Epithelial cell of proximal tubule (primary cell): Measurements from ENCODE around the gene KDM4B. TPM values are rescaled to one million over a fixed set of nuclear protein-coding genes. Genes with fewer than 3 reads are reported as not detected.

Experiments used
- DNase-seq: peaks from one replicate; pipeline ENCODE4 v3.0.0-alpha.2; 2011; ENCODE audit warnings: low read depth
- H3K4me3 ChIP-seq: 2 replicates; pipeline ENCODE4 v1.5.1; 2011; ENCODE audit warnings: low read depth, mild to moderate bottlenecking, low read length
- total RNA-seq: library from RNA; depleted of rRNA; stranded (reverse); fragments of >200 nt; gene quantifications from 2 replicates; pipeline ENCODE4 v1.2.3, GENCODE V29; 2015
- TF ChIP-seq, protein P1 (sequence below): conservative IDR thresholded peaks from 2 replicates; pipeline ENCODE4 v1.5.1; 2012; ENCODE audit warnings: low read depth, mild to moderate bottlenecking, low read length

KDM4B gene
- total RNA-seq, 1 donor from 2014 or later: 20.5 TPM

GRCh38 chr19:5106191-5106726 is 137.3 kb downstream of the KDM4B start:
- no peak for DNase-seq
- TF ChIP-seq, protein P1, sequence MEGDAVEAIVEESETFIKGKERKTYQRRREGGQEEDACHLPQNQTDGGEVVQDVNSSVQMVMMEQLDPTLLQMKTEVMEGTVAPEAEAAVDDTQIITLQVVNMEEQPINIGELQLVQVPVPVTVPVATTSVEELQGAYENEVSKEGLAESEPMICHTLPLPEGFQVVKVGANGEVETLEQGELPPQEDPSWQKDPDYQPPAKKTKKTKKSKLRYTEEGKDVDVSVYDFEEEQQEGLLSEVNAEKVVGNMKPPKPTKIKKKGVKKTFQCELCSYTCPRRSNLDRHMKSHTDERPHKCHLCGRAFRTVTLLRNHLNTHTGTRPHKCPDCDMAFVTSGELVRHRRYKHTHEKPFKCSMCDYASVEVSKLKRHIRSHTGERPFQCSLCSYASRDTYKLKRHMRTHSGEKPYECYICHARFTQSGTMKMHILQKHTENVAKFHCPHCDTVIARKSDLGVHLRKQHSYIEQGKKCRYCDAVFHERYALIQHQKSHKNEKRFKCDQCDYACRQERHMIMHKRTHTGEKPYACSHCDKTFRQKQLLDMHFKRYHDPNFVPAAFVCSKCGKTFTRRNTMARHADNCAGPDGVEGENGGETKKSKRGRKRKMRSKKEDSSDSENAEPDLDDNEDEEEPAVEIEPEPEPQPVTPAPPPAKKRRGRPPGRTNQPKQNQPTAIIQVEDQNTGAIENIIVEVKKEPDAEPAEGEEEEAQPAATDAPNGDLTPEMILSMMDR: no peak
- no peak overlapping the region for H3K4me3 ChIP-seq

DNA sequence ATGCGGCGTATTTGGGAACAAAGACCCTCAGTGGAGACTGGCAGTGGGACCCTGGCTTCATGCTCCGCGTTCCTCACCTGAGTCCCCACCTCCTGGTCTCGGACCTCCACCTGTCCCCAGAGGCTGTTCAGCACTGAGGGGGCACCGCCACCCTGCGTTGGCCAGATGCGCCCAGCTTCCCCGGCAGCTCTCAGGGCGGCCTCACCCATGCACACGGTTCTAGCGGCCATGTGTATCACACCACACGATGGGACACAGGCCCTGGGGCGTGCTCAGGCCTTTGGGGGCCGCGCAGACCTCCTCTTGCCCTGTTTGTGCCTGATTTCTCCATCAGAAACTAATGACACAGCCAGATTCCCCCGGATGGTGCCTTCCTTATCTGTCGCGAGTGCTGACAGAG is 138.1 kb downstream of the KDM4B start:
- DNase-seq: no peak
- TF ChIP-seq, protein P1: no peak
- H3K4me3 ChIP-seq: no peak overlapping the region

DNA sequence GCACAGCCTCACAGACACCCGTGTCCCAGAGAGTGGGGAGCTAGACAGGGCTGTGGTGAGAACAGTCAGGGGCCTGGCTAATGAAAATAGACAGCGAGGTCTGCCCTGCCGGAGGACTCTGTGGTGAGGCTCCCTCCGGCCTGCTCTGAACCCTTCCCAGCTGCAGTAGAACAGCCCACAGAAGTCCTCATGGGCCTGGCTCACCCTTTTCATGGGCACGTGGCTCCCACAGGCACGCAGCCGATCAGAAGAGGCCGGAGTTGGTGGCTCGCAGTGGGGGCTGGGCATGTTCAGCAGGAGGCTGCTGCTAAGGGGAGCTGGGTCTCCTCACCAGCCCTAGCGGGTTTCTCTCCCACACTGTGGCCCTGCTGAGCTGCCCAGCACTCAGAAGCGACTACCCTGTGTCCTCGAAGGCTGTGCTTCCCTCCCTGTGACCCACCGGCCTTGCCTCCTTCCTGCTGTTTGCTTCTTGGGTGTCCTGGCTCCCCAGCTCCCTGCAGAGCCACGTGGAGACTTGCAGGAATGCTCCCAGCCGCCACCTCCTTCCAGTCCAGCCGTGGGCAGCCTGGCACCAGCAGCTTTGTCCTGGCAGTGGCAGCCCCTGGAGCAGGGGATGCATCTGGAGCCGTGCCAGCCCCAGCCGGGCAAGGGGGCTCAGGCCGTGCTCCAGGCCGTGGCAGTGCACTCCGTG is 138.7 kb downstream of the KDM4B start:
- H3K4me3 ChIP-seq: no peak overlapping the region
- TF ChIP-seq, protein P1: no peak
- DNase-seq: no peak

GRCh38 chr19:5108123-5108596 is 139.2 kb downstream of the KDM4B start:
- no peak overlapping the region for H3K4me3 ChIP-seq
- no peak for DNase-seq
- TF ChIP-seq, protein P1: no peak

DNA sequence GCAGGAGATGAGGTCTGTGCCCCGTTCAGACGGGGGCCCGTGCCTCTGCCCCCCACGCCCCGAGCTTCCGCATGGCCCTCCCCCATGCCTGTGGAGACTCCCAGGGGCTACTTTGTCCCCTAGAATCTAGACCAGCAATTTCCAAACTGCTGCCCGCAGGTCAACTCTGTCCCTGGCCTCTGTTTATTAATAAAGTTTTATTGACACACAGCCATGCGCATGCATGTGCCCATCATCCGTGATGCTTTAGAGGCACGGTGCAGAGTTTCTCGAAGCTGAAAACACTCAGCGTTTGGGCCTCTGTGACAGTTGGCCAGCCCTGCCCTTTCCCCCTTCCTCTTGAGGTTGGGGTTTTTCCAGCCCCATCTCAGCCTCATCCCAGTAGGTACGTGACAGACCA is 140.0 kb downstream of the KDM4B start:
- DNase-seq: no peak
- no peak overlapping the region for H3K4me3 ChIP-seq
- TF ChIP-seq, protein P1: no peak

GRCh38 chr19:5109560-5109959 is 140.6 kb downstream of the KDM4B start:
- DNase-seq: no peak
- TF ChIP-seq, protein P1: no peak
- H3K4me3 ChIP-seq: no peak overlapping the region

GRCh38 chr19:5110546-5110945 is 141.6 kb downstream of the KDM4B start:
- TF ChIP-seq, protein P1: no peak
- DNase-seq: no peak
- H3K4me3 ChIP-seq: no peak overlapping the region
